ENCODE measurements around the gene KCNK1.
A peak's percentile ranks its signal among the peaks of the same experiment; 100 is the strongest.
"Not testable (repeated sequence)": the region's sequence is repeated elsewhere in the genome, so short reads cannot be mapped to it uniquely, and the experiment has no call there.

Gene KCNK1

DNA sequence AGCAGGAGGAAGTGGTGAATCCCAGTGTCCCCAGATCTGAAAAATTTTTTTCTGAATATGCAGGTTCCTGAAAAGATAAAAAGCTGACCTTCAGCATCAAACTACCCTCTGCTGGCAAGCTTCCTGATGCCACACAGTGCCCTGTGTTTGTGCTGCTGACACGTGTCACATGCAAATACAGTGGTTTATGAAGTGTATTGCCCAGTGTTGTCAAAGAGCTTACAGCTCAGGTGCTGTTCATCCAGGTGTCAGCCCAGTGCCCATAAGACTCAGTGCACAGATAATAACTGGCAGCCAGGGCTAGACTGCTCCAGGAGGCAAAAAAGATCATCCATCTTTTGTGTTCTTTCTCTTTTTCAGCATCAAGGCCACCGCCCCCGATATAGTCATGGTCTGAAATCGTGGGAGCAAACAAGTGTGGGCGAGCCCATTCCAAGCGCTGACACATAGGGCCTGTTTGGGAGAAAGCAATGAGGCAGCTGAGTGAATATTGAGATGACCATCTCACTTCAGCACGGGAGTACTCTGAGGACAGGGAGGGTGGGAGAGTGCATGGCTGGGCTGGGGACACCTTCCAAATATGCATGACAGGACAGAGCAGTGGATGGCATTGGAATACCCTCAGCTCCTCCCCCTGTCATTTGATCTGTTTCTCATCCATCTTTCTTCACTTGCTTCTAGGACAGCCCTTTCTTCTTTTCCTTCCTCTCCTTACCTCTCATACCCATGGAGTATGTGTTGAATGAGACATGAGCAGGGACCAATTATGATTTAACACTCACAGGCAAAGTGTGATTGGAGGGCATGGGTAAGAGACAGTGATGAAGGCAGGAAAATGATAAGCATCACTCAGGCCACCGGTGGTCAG, 6.4 kb upstream of the KCNK1 start:
- no peak for DNase-seq (ENCODE audit: extremely low read depth in 1 of 2, low read depth in 1 of 2)

DNA sequence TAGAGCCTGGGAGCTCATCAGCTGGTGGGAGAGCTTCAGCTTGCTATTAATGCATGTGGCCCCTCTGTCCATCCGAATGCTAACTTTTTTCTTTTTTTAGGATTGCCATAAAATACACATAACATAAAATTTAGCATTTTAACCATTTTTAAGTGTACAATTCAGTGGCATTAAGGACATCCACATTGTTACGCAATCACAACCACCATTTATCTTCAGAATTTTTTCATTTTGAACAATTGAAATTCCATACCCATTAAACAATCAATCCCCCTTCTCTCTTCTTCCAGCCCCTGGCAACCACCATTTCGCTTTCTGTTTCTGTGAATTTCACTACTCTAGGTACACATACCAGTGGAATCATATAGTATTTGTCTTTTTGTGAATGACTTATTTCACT, 4.9 kb upstream of the KCNK1 start:
- DNase-seq (ENCODE audit: extremely low read depth in 1 of 2, low read depth in 1 of 2): no peak

- no peak for DNase-seq (ENCODE audit: extremely low read depth in 1 of 2, low read depth in 1 of 2)
Measured at GRCh38 chr1:233609926-233610325, 4.0 kb upstream of the KCNK1 start.

DNA sequence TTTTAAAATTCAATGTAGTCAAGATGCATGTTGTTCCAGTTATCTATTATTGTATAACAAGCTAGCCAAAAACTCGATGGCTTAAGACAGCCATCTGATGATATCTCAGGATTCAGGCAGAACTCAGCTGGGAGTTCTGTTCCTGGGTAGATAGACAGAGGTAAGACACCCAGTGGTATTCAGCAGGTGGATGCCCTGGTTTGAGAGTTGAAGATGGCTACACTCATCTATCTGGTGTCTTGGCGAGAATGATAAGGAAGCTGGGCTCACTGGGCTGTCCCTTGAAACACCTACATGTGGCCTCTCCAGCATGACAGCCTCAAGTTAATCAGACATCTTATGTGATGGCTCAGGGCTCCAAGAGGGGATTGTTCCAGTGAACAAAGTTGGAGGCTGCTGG, 3.3 kb upstream of the KCNK1 start:
- DNase-seq (ENCODE audit: extremely low read depth in 1 of 2, low read depth in 1 of 2): no peak

GRCh38 chr1:233611363-233611762, 2.5 kb upstream of the KCNK1 start:
- not testable (repeated sequence) for DNase-seq (ENCODE audit: extremely low read depth in 1 of 2, low read depth in 1 of 2)

DNA sequence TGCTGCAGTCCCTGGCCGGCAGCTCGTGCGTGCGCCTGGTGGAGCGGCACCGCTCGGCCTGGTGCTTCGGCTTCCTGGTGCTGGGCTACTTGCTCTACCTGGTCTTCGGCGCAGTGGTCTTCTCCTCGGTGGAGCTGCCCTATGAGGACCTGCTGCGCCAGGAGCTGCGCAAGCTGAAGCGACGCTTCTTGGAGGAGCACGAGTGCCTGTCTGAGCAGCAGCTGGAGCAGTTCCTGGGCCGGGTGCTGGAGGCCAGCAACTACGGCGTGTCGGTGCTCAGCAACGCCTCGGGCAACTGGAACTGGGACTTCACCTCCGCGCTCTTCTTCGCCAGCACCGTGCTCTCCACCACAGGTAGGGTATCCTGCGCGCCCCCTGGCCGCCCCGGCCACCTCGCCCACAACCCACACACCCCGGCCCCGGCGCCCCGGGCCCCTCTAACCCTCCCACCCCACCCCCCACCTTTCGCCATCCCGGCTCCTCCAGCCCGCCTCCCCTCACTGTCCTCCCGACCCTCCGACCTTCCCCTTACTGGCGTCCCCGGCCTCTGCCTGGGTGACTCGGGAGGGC, 352 bp downstream of the KCNK1 start:
- no peak for DNase-seq (ENCODE audit: extremely low read depth in 1 of 2, low read depth in 1 of 2)

GRCh38 chr1:233614743-233615521, 1.0 kb downstream of the KCNK1 start:
- DNase-seq (ENCODE audit: extremely low read depth in 1 of 2, low read depth in 1 of 2): no peak

DNA sequence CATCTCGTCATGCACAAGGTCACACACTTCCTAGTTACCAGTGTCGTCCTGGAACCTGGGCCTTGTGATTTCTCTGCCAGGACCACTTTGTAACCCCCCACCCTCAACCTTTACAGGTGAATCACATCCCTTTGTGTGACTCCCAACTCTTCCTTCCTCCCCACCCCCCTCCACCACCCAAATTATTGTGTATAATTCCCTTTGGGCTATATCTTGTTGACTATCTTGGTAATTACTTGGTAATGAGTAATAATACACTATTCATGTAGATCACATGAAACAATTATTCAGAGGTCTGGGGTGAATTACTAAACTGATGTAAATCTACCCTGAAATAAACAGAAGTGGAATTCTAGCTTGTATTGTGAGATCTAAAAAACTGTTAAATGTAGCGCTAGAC, 1.7 kb downstream of the KCNK1 start:
- no peak for DNase-seq (ENCODE audit: extremely low read depth in 1 of 2, low read depth in 1 of 2)

- DNase-seq (ENCODE audit: extremely low read depth in 1 of 2, low read depth in 1 of 2): no peak
Measured at GRCh38 chr1:233617025-233617424, 3.1 kb downstream of the KCNK1 start.

DNA sequence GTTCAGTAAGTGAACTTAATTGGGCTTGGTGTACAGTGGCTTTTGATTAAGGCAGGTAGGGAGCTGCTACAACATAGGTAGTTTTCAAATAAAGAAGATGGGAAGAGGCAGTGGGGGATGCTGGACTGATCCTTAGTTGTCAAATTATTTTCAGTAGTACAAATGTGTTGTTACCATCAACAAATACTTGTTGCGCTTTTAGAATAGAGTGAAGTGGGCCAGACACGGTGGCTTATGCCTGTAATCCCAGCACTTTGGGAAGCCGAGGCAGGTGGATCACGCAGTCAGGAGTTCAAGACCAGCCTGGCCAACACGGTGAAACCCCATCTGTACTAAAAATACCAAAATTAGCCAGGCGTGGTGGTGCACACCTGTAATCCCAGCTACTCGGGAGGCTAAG, 5.5 kb downstream of the KCNK1 start:
- not testable (repeated sequence) for DNase-seq (ENCODE audit: extremely low read depth in 1 of 2, low read depth in 1 of 2)

GRCh38 chr1:233620065-233620464, 6.2 kb downstream of the KCNK1 start:
- no peak for DNase-seq (ENCODE audit: extremely low read depth in 1 of 2, low read depth in 1 of 2)

GRCh38 chr1:233621923-233622322, 8.0 kb downstream of the KCNK1 start:
- DNase-seq (ENCODE audit: extremely low read depth in 1 of 2, low read depth in 1 of 2): no peak

- DNase-seq (ENCODE audit: extremely low read depth in 1 of 2, low read depth in 1 of 2): no peak
Measured at GRCh38 chr1:233624289-233624688, 10.4 kb downstream of the KCNK1 start.

GRCh38 chr1:233625087-233625486, 11.2 kb downstream of the KCNK1 start:
- no peak for DNase-seq (ENCODE audit: extremely low read depth in 1 of 2, low read depth in 1 of 2)

DNA sequence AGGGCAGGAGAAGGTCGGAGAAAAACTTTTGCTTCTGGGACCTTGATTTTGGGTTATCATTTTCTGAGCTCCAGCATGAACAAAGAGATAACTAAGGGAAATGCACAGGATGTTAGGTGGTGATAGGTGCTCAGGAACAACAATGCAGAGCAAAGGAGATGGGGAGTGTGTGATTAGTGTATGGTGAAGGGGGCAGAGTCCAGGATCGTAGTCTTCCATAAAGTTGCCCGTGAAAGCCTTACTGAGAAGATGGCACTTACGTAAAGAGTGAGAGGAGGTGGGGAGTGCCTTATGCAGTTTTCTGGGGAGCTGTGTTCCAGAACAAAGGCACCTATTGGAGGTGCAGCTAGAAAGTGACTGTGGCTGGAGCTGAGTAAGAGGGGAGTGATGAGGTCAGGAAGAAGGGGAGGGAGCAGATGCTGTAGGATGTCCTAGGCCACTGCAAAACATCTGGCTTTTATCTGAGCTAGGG, 11.6 kb downstream of the KCNK1 start:
- no peak for DNase-seq (ENCODE audit: extremely low read depth in 1 of 2, low read depth in 1 of 2)

GRCh38 chr1:233627376-233627775, 13.5 kb downstream of the KCNK1 start:
- peak in 1 of 2 donors; percentile 40 for DNase-seq (ENCODE audit: extremely low read depth in 1 of 2, low read depth in 1 of 2)

- DNase-seq (ENCODE audit: extremely low read depth in 1 of 2, low read depth in 1 of 2): no peak
Measured at GRCh38 chr1:233627823-233628222, 13.9 kb downstream of the KCNK1 start.

GRCh38 chr1:233629305-233629935, 15.5 kb downstream of the KCNK1 start:
- DNase-seq (ENCODE audit: extremely low read depth in 1 of 2, low read depth in 1 of 2): no peak

DNA sequence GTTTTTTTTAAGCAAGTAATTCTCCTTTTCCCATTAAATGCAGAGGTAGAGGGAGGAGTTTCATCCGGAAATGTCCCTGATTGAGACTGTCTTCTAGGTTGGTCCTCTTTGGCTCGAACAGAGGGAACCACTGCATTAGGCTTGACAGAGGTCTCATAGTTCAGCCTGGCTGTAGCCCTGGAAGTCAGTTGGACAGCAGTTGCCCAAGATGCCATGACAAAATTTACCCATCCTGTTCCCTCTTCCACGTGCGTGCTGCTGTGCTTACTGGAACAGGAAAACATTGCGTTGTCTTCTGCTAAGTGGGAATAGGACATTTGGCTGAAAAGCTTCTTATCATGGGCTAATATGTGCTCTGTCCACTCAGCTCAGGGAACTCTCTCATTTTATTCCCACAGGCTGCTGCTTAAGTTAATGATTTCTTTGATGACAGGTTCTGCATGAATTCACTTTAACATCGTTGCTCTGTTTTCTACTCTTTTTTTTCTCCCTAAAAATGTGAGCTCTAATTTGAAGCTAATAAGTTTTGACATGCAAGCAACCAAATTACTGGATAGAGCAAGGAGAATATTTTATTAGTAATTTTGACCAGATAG, 18.0 kb downstream of the KCNK1 start:
- no peak for DNase-seq (ENCODE audit: extremely low read depth in 1 of 2, low read depth in 1 of 2)

DNA sequence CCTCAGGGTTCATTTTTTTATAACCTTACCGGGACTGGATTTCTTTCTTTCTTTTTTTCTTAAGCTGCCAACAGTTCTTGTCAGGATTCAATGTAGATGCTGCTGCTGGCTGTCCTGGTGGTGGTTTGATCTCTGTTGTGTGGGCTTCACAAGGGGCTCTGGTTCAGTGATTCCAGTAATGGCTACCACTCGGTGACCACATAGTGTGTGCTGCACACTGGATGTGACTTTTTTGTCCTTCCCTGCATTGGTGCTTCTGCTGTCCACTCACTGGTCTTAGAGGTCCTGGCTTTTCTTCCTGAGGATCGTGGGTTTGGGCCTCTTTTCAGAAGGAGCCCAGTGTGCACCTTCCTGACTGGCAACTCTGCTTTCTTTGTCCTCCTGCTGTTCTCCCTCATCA, 18.5 kb downstream of the KCNK1 start:
- no peak for DNase-seq (ENCODE audit: extremely low read depth in 1 of 2, low read depth in 1 of 2)

Data from stimulated activated CD8-positive, alpha-beta memory T cell treated with anti-CD3 and anti-CD28 coated beads, Interleukin-7, amount 100 ng/mL, for 48 hours (primary cell).